Measurements from ENCODE around the gene PIGB. TPM values are rescaled to one million over a fixed set of nuclear protein-coding genes. Genes with fewer than 3 reads are reported as not detected.
"Not testable (repeated sequence)": the region's sequence is repeated elsewhere in the genome, so short reads cannot be mapped to it uniquely, and the experiment has no call there.

The PIGB gene
- total RNA-seq, 1 donor from 2014 or later, result 12.6 TPM

DNA sequence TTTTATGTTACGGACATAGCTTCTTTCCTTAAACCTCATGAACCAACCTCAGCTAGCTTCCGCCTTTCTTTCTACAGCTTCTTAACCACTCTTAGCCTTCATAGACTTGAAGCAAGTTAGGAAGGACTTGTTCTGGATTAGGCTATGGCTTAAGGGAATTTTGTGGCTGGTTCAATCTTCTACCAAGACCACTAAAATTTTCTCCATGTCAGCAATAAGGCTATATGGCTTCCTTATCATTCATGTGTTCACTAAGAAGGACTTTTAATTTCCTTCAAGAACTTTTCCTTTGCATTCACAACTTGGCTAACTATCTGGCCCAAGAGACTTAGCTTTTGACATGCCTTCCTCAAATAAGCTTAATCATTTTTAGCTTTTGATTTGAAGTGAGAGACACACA, 64.7 kb downstream of the PIGB start:
- DNase-seq, result no peak

DNA sequence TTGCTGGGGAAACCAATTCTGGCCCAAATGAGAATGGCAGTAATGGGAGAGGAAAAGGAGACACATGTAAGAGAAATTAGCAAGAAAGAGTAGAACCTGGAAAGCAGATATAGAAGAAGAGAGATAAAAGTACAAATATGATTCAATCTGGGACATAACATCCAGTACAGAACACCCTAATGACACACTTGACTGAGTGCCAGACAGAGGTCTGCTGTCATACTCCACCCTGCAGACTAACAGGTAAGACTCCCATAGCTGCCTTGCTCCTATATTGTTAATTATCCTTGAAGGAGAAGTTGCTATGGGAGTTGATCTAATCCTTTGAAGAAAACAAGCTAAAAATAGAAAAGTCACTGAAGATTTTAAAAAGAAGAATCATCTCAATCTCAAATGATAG, 68.0 kb downstream of the PIGB start:
- no peak for DNase-seq

DNA sequence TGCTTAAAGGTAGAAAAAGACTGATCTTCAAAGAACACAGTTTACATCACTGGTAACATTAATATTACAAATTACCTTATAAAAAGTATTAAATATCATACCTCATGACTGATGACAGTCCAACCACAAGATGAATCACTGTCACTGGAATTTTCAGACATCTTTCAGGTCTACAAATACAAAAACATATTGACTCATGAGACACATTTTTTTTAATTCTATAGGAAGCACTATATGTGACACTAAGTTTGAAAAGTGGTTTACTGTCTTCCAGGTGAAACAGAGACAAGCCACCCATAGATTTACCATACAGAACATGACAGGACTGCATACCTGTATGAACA, 70.2 kb downstream of the PIGB start:
- DNase-seq, result peak; percentile 13

DNA sequence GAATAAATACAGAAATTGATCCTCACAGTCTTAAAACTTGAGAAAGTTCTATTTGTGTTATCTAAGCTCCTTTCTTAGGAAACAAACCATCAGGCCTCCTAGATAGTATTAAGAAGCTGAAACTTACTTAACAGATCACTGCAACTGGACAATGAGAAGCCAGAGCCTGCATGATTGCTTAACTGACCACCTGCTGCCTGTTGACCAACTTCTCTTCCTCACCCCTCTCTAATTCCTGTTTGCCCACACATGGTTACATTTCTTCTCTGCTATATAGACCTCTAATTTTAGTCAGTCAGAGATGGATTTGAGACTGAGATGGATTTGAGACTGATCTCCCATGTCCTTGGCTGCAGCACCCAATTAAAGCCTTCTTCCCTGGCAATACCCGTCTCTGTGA, 75.7 kb downstream of the PIGB start:
- DNase-seq, result no peak

GRCh38 chr15:55398243-55398642, 79.2 kb downstream of the PIGB start:
- DNase-seq, result no peak

GRCh38 chr15:55400050-55400449, 81.0 kb downstream of the PIGB start:
- not testable (repeated sequence) for DNase-seq

DNA sequence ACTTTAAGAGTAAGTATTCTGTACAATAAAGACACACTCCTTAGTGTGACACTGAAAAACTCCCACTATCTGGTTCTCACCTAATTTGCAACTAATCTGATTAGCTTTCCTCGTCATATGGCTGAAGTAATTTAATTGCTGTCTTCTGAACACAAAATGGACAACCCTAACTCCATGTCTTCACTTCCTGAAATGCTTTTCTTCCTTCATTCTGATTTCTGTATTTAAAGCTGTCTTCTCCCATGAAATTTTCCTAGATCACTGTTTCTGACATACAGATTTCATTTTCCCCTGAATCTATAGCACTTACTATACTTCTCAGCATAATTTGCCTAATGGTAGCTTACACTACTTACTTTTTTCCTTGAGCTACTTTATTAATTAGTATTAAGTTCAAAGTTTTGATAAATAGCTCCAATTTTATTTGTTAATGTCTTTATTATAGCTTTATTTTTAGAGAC, 82.8 kb downstream of the PIGB start:
- DNase-seq, result no peak

- DNase-seq, result peak; percentile 10
Measured at GRCh38 chr15:55402707-55403106, 83.7 kb downstream of the PIGB start.

GRCh38 chr15:55403531-55403930, 84.5 kb downstream of the PIGB start:
- DNase-seq, result peak; percentile 39

Other genes starting within 250 kb of the PIGB start
- gene RSL24D1, start 122.3 kb upstream of the PIGB start, total RNA-seq, result 63.1 and 63.5 TPM in 2 replicates
- gene RAB27A, start 29.4 kb upstream of the PIGB start, total RNA-seq, result 12.3 and 27.4 TPM in 2 replicates
- gene PIGBOS1, start 99 bp upstream of the PIGB start, total RNA-seq, result 7.3 and 13.3 TPM in 2 replicates
- 70.5 and 84.7 TPM in 2 replicates for gene CCPG1, start 89.1 kb downstream of the PIGB start, total RNA-seq
- 0.79 and 0.85 TPM in 2 replicates for gene PIERCE2, start 89.3 kb downstream of the PIGB start, total RNA-seq
- gene DNAAF4, start 189.0 kb downstream of the PIGB start, total RNA-seq, result 0.51 and 1.6 TPM in 2 replicates